ENCODE measurements around the gene C6orf47. TPM values are rescaled to one million over a fixed set of nuclear protein-coding genes. Genes with fewer than 3 reads are reported as not detected.

The C6orf47 gene
- total RNA-seq, 1 donor from 2014 or later: 21.5 TPM

- no peak for DNase-seq (ENCODE audit: low spot score)
These were observed 23.6 kb downstream of the C6orf47 start for GRCh38 chr6:31636698-31637596.

- no peak for DNase-seq (ENCODE audit: low spot score)
These were observed 25.5 kb downstream of the C6orf47 start for GRCh38 chr6:31634969-31635575.

- DNase-seq (ENCODE audit: low spot score): no peak
These were observed 26.4 kb downstream of the C6orf47 start for GRCh38 chr6:31634131-31634530.

- no peak for DNase-seq (ENCODE audit: low spot score)
These were observed 27.1 kb downstream of the C6orf47 start for GRCh38 chr6:31633447-31633846.

GRCh38 chr6:31632279-31632946 lies 28.2 kb downstream of the C6orf47 start:
- DNase-seq (ENCODE audit: low spot score): no peak

- DNase-seq (ENCODE audit: low spot score): no peak
These were observed 28.8 kb downstream of the C6orf47 start for GRCh38 chr6:31631681-31632278.

- no peak for DNase-seq (ENCODE audit: low spot score)
These were observed 29.4 kb downstream of the C6orf47 start for GRCh38 chr6:31631209-31631608.

GRCh38 chr6:31630177-31630934 lies 30.2 kb downstream of the C6orf47 start:
- DNase-seq (ENCODE audit: low spot score): no peak

- no peak for DNase-seq (ENCODE audit: low spot score)
These were observed 31.6 kb downstream of the C6orf47 start for GRCh38 chr6:31629014-31629413.

GRCh38 chr6:31627690-31628287 lies 32.8 kb downstream of the C6orf47 start:
- no peak for DNase-seq (ENCODE audit: low spot score)

- no peak for DNase-seq (ENCODE audit: low spot score)
These were observed 33.6 kb downstream of the C6orf47 start for GRCh38 chr6:31626952-31627351.

- no peak for DNase-seq (ENCODE audit: low spot score)
These were observed 36.5 kb downstream of the C6orf47 start for GRCh38 chr6:31624070-31624469.

- DNase-seq (ENCODE audit: low spot score): peak; percentile 77
These were observed 37.9 kb downstream of the C6orf47 start for GRCh38 chr6:31622684-31623091.

- no peak for DNase-seq (ENCODE audit: low spot score)
These were observed 38.6 kb downstream of the C6orf47 start for GRCh38 chr6:31621991-31622390.

GRCh38 chr6:31621320-31621939 lies 39.1 kb downstream of the C6orf47 start:
- no peak for DNase-seq (ENCODE audit: low spot score)

- DNase-seq (ENCODE audit: low spot score): no peak
These were observed 39.8 kb downstream of the C6orf47 start, which contains the start of gene PRRC2A for GRCh38 chr6:31620586-31621319. PRRC2A (plus strand) TSS chr6:31620715; CDS start chr6:31622790, 2,075 bp downstream.

GRCh38 chr6:31619805-31620585 lies 40.6 kb downstream of the C6orf47 start:
- DNase-seq (ENCODE audit: low spot score): peak; percentile 98

GRCh38 chr6:31617010-31617409 lies 43.6 kb downstream of the C6orf47 start:
- DNase-seq (ENCODE audit: low spot score): no peak

GRCh38 chr6:31615748-31616147 lies 44.8 kb downstream of the C6orf47 start:
- DNase-seq (ENCODE audit: low spot score): no peak

Data from ureter (tissue), 1 donor.